WTC11 (cell line): ENCODE results near the gene LIMK1. TPM values are rescaled to one million over a fixed set of nuclear protein-coding genes. Genes with fewer than 3 reads are reported as not detected.

Experiments
- ATAC-seq: fragments of 200-7000 bp; cut with Tn5 transposase; 2 replicates; pipeline ENCODE4 v1.10.0; 2021; ENCODE audit warnings: mild to moderate bottlenecking, moderate library complexity
- CTCF ChIA-PET: fragments of 300-600 bp; sonication (Branson Sonifier 250); formaldehyde crosslinking; loops from one replicate; lab custom pipeline; 2021; ENCODE audit warnings: antibody characterized with exemption; lab: Charles Lee
- POLR2A ChIA-PET: fragments of 350-600 bp; sonication (Branson Sonifier 250); formaldehyde crosslinking; loops from one replicate; lab custom pipeline; 2021; ENCODE audit warnings: antibody characterized with exemption; lab: Charles Lee
- DNase-seq: peaks from one replicate; pipeline ENCODE4 v3.0.0; 2021; ENCODE audit warnings: low spot score
- H3K27ac Mint-ChIP-seq: 2 replicates; pipeline ENCODE4 v1.8.0; 2021; ENCODE audit warnings: mixed read lengths
- H3K27me3 Mint-ChIP-seq: 2 replicates; pipeline ENCODE4 v1.8.0; 2021; ENCODE audit warnings: low read depth, mild to moderate bottlenecking, moderate library complexity, mixed read lengths
- H3K36me3 Mint-ChIP-seq: 2 replicates; pipeline ENCODE4 v1.8.0; 2021; ENCODE audit warnings: mixed read lengths
- H3K4me1 Mint-ChIP-seq: 2 replicates; pipeline ENCODE4 v1.8.0; 2022; ENCODE audit warnings: mixed read lengths
- H3K4me3 Mint-ChIP-seq: 2 replicates; pipeline ENCODE4 v1.8.0; 2021; ENCODE audit warnings: mild to moderate bottlenecking, moderate library complexity, mixed read lengths
- H3K9me3 Mint-ChIP-seq: 2 replicates; pipeline ENCODE4 v1.8.0; 2021; ENCODE audit warnings: mixed read lengths
- CBFB ChIP-seq: sonication (generic); formaldehyde crosslinking; IDR thresholded peaks from 2 replicates; pipeline ENCODE4 v1.8.1; 2022; ENCODE audit warnings: mild to moderate bottlenecking, low read depth, missing genetic modification reagents
- ESRRA ChIP-seq: sonication (generic); formaldehyde crosslinking; IDR thresholded peaks from 2 replicates; pipeline ENCODE4 v1.8.1; 2022; ENCODE audit warnings: mild to moderate bottlenecking, missing genetic modification reagents, borderline replicate concordance
- IRF2 ChIP-seq: sonication (generic); formaldehyde crosslinking; IDR thresholded peaks from 2 replicates; pipeline ENCODE4 v1.8.0; 2022; ENCODE audit warnings: low read depth, missing genetic modification reagents, borderline replicate concordance
- MLX ChIP-seq: sonication (generic); formaldehyde crosslinking; IDR thresholded peaks from 2 replicates; pipeline ENCODE4 v1.8.1; 2023; ENCODE audit warnings: mild to moderate bottlenecking, missing genetic modification reagents, moderate library complexity
- NFATC4 ChIP-seq: fragments of 250-450 bp; sonication (Bioruptor Pico); IDR thresholded peaks from 2 replicates; pipeline ENCODE4 v1.9.0; 2021; ENCODE audit warnings: mild to moderate bottlenecking
- NR2C2 ChIP-seq: sonication (generic); formaldehyde crosslinking; IDR thresholded peaks from 2 replicates; pipeline ENCODE4 v1.8.0; 2022; ENCODE audit warnings: mild to moderate bottlenecking, missing genetic modification reagents
- NR3C1 ChIP-seq: sonication (generic); formaldehyde crosslinking; conservative IDR thresholded peaks from 2 replicates; pipeline ENCODE4 v1.8.1; 2023; ENCODE audit warnings: low read depth, mild to moderate bottlenecking, missing genetic modification reagents
- PRDM15 ChIP-seq: sonication (generic); formaldehyde crosslinking; IDR thresholded peaks from 2 replicates; pipeline ENCODE4 v1.8.0; 2022; ENCODE audit warnings: missing genetic modification reagents
- RORB ChIP-seq: fragments of 250-450 bp; sonication (Bioruptor Pico); IDR thresholded peaks from 2 replicates; pipeline ENCODE4 v1.9.0; 2021; ENCODE audit warnings: mild to moderate bottlenecking
- SMAD4 ChIP-seq: sonication (generic); formaldehyde crosslinking; IDR thresholded peaks from 2 replicates; pipeline ENCODE4 v1.8.0; 2022; ENCODE audit warnings: mild to moderate bottlenecking, missing genetic modification reagents
- TEAD4 ChIP-seq: sonication (generic); formaldehyde crosslinking; IDR thresholded peaks from 2 replicates; pipeline ENCODE4 v1.8.0; 2022; ENCODE audit warnings: mild to moderate bottlenecking, missing genetic modification reagents
- USF1 ChIP-seq: sonication (generic); formaldehyde crosslinking; IDR thresholded peaks from 2 replicates; pipeline ENCODE4 v1.8.0; 2022; ENCODE audit warnings: mild to moderate bottlenecking, missing genetic modification reagents
- ZBTB43 ChIP-seq: sonication (generic); formaldehyde crosslinking; IDR thresholded peaks from 2 replicates; pipeline ENCODE4 v1.8.1; 2023; ENCODE audit warnings: mild to moderate bottlenecking, missing genetic modification reagents
- ZNF121 ChIP-seq: sonication (generic); formaldehyde crosslinking; IDR thresholded peaks from 2 replicates; pipeline ENCODE4 v1.8.0; 2023; ENCODE audit warnings: missing genetic modification reagents
- ZNF281 ChIP-seq: sonication (generic); formaldehyde crosslinking; IDR thresholded peaks from 2 replicates; pipeline ENCODE4 v1.8.0; 2023; ENCODE audit warnings: mild to moderate bottlenecking, missing genetic modification reagents
- ZNF512 ChIP-seq: sonication (generic); formaldehyde crosslinking; IDR thresholded peaks from 2 replicates; pipeline ENCODE4 v1.8.1; 2022; ENCODE audit warnings: missing genetic modification reagents, borderline replicate concordance
- ZNF532 ChIP-seq: fragments of 250-450 bp; sonication (Bioruptor Pico); IDR thresholded peaks from 2 replicates; pipeline ENCODE4 v1.9.0; 2021; ENCODE audit warnings: mild to moderate bottlenecking, borderline replicate concordance
- total RNA-seq: library from RNA; stranded (reverse); gene quantifications from 3 replicates; pipeline ENCODE4 v1.2.3, GENCODE V29; 2021

LIMK1 gene
- total RNA-seq, 1 experiment from 2014 or later, result 85.4 TPM

GRCh38 chr7:74059681-74060588 is 23.7 kb upstream of the LIMK1 start:
- H3K9me3 Mint-ChIP-seq, result no peaks in the 10 kb centered on the region
- no peaks in the 10 kb centered on the region; the same call in 1 of the 2 replicates for H3K27me3 Mint-ChIP-seq
- ATAC-seq (no peak; the same call in 1 of the 2 replicates), DNase-seq (no peak)
- no peak overlapping the region for H3K4me3 Mint-ChIP-seq
- H3K27ac Mint-ChIP-seq, result no peak overlapping the region
- H3K36me3 Mint-ChIP-seq, result no peaks in the 10 kb centered on the region
- ChIA-PET CTCF (interaction anchor here (0.7 to 3.3 kb wide), 8 partner anchors 8 to 215 kb away, joined by 3 to 15 read pairs (median 3); no protein-coding TSS in a partner anchor), POLR2A (interaction anchor here (0.6 to 1.0 kb wide), 3 partner anchors 23 to 334 kb away, joined by 3 to 4 read pairs (median 3); partner anchors contain the start of gene LIMK1)
- TF ChIP-seq PRDM15 (CRISPR knock-in tag) (no peak), USF1 (CRISPR knock-in tag) (no peak), IRF2 (CRISPR knock-in tag) (no peak), CBFB (CRISPR knock-in tag) (no peak), ZNF532 (CRISPR knock-in tag) (no peak), ZNF281 (CRISPR knock-in tag) (no peak), NR2C2 (no peak), ESRRA (no peak), SMAD4 (CRISPR knock-in tag) (no peak), ZNF121 (CRISPR knock-in tag) (no peak), ZBTB43 (CRISPR knock-in tag) (no peak), MLX (CRISPR knock-in tag) (no peak), ZNF512 (CRISPR knock-in tag) (no peak), RORB (CRISPR knock-in tag) (no peak), NFATC4 (CRISPR knock-in tag) (no peak), NR3C1 (no peak), TEAD4 (CRISPR knock-in tag) (no peak)
- no peaks in the 10 kb centered on the region for H3K4me1 Mint-ChIP-seq
